GM12878 (cell line): ENCODE results near the gene PTPRB. TPM values are rescaled to one million over a fixed set of nuclear protein-coding genes. Genes with fewer than 3 reads are reported as not detected.

Experiments
- ATAC-seq: fragments of 200-7000 bp; cut with Tn5 transposase; 3 replicates; pipeline ENCODE4 v1.9.1; 2020; ENCODE audit warnings: mild to moderate bottlenecking, moderate library complexity
- BruUV-seq: library from RNA; stranded (reverse); fragments of 400-500 nt; replicated peaks from 2 replicates; lab custom pipeline; 2021; lab: Mats Ljungman, UMichigan
- CTCF ChIA-PET: fragments of 300-600 bp; sonication (Branson Sonifier 250); formaldehyde crosslinking; extraction: SDS; loops from one replicate; lab custom pipeline; 2021; ENCODE audit warnings: inconsistent platforms; lab: Yijun Ruan, JAX
- POLR2A ChIA-PET: fragments of 350-600 bp; formaldehyde crosslinking; extraction: SDS; loops from one replicate; lab custom pipeline; 2021; ENCODE audit warnings: inconsistent platforms; lab: Charles Lee
- RAD21 ChIA-PET: fragments of 300-600 bp; sonication (Branson Sonifier 250); formaldehyde crosslinking; loops from one replicate; lab custom pipeline; 2023; ENCODE audit warnings: antibody characterized with exemption; ENCODE audit not compliant: unreplicated experiment; lab: Charles Lee
- SMC1A ChIA-PET: fragments of 300-600 bp; sonication (Branson Sonifier 250); formaldehyde crosslinking; loops from one replicate; lab custom pipeline; 2023; ENCODE audit not compliant: unreplicated experiment, uncharacterized antibody; lab: Charles Lee
- DNase-seq: peaks from one replicate; pipeline ENCODE4 v3.0.0-alpha.2; 2011; ENCODE audit warnings: low read depth, low spot score
- FAIRE-seq: peaks from 3 replicates; lab custom pipeline; 2011; peaks lifted over from hg19 to GRCh38; lab: Jason Lieb, UNC
- H2AFZ ChIP-seq: 2 replicates; pipeline ENCODE4 v1.6.0; 2011; ENCODE audit warnings: low read depth, low read length, control low read depth; ENCODE audit not compliant: control insufficient read depth
- H3K27ac ChIP-seq: 2 replicates; pipeline ENCODE4 v1.5.1; 2011; ENCODE audit warnings: control low read depth; ENCODE audit not compliant: control insufficient read depth, insufficient read depth
- H3K27me3 ChIP-seq, 2 experiments: replicated peaks in 1 of 2; 2 replicates each; pipeline versions ENCODE4 v1.6.0 to v1.6.1; 2011; ENCODE audit warnings: low read length in 1 of 2; ENCODE audit not compliant: control insufficient read depth in 2 of 2, insufficient read depth in 2 of 2
- H3K36me3 ChIP-seq, 2 experiments: 2 replicates each; pipeline ENCODE4 v1.5.1; 2011; ENCODE audit warnings: low read length in 1 of 2; ENCODE audit not compliant: control insufficient read depth in 2 of 2, insufficient read depth in 2 of 2
- H3K4me1 ChIP-seq: 2 replicates; pipeline ENCODE4 v1.6.1; 2011; ENCODE audit warnings: mild to moderate bottlenecking, low read length, moderate library complexity, mixed read lengths; ENCODE audit not compliant: control insufficient read depth, insufficient read depth
- H3K4me2 ChIP-seq: 2 replicates; pipeline ENCODE4 v1.6.0; 2011; ENCODE audit warnings: control low read depth; ENCODE audit not compliant: control insufficient read depth, insufficient read depth
- H3K4me3 ChIP-seq: fragments of 200-600 bp; sonication (generic); 2 replicates; pipeline ENCODE4 v1.5.1; 2016
- H3K79me2 ChIP-seq: 2 replicates; pipeline ENCODE4 v1.6.0; 2011; ENCODE audit warnings: low read length; ENCODE audit not compliant: control insufficient read depth, insufficient read depth
- H3K9ac ChIP-seq: 2 replicates; pipeline ENCODE4 v1.8.0; 2011; ENCODE audit warnings: low read length, control low read depth, mixed read lengths; ENCODE audit not compliant: control insufficient read depth, insufficient read depth
- H3K9me3 ChIP-seq: replicated peaks from 3 replicates; pipeline ENCODE4 v1.5.1; 2011; ENCODE audit warnings: mild to moderate bottlenecking, low read length; ENCODE audit not compliant: control insufficient read depth, insufficient read depth
- H4K20me1 ChIP-seq: 2 replicates; pipeline ENCODE4 v1.6.0; 2011; ENCODE audit not compliant: control insufficient read depth, insufficient read depth
- ASH2L ChIP-seq: fragments of 300-600, 200-600 bp; sonication (generic); IDR thresholded peaks from 2 replicates; pipeline ENCODE4 v1.6.1; 2017; ENCODE audit warnings: low read depth, mild to moderate bottlenecking, borderline replicate concordance
- CBFB ChIP-seq: IDR thresholded peaks from 2 replicates; pipeline ENCODE4 v1.6.1; 2016; ENCODE audit warnings: antibody characterized with exemption, low read depth
- CREM ChIP-seq: IDR thresholded peaks from 2 replicates; pipeline ENCODE4 v1.6.1; 2014; ENCODE audit warnings: antibody characterized with exemption, low read depth
- JUND ChIP-seq: IDR thresholded peaks from 2 replicates; pipeline ENCODE4 v1.6.1; 2012; ENCODE audit warnings: low read depth, mild to moderate bottlenecking, low read length, improper control_type of control experiment, moderate library complexity
- ZBTB40 ChIP-seq: fragments of 450-650 bp; IDR thresholded peaks from 2 replicates; pipeline ENCODE4 v1.6.1; 2016; ENCODE audit warnings: mild to moderate bottlenecking, moderate library complexity, borderline replicate concordance
- ZNF207 ChIP-seq: fragments of 450-650 bp; IDR thresholded peaks from 2 replicates; pipeline ENCODE4 v1.6.1; 2014; ENCODE audit warnings: antibody characterized with exemption, mild to moderate bottlenecking, borderline replicate concordance
- WGBS: methylation state at CpG from one replicate; pipeline ENCODE4 v1.1.6; 2016; ENCODE audit warnings: low lambda C conversion rate; ENCODE audit not compliant: insufficient replicate concordance, insufficient coverage; ENCODE audit errors: missing lambda C conversion rate; 5-methylcytosine and 5-hydroxymethylcytosine counted together
- in situ Hi-C: fragments of 300-500 bp; cut with MboI; formaldehyde crosslinking; loops from 9 replicates; pipeline ENCODE4 v1.14.3; 2018; ENCODE audit warnings: mixed read lengths
- intact Hi-C: fragments of 100-400 bp; cut with micrococcal nuclease; formaldehyde crosslinking; loops from one replicate; pipeline ENCODE4 v1.14.2; 2022; ENCODE audit not compliant: unreplicated experiment
- polyA plus RNA-seq, 11 experiments: library from polyadenylated mRNA; depleted of rRNA in 4 of 11; unstranded in 6 of 11; stranded (reverse) in 5 of 11; fragments of >200 nt; fragmentation: Nextera tagmentation in 4 of 11; fragmentation: Illumina TruSeq in 1 of 11; extraction: Ambion mirVana in 4 of 11; extraction: Trizol in 1 of 11; gene quantifications; 1 replicate in 1 of 11; 2 replicates in 10 of 11; pipeline versions ENCODE4 v1.2.1 to v1.2.3, GENCODE V29; 2011 to 2016; ENCODE audit warnings: inconsistent platforms in 2 of 11, missing spikeins in 2 of 11, low read depth in 1 of 11
- total RNA-seq, 4 experiments: library from RNA; depleted of rRNA in 3 of 4; stranded (reverse); fragments of >200 nt in 3 of 4; fragmentation: Illumina TruSeq in 1 of 4; extraction: Trizol in 1 of 4; gene quantifications; 2 replicates each; pipeline versions ENCODE4 v1.2.1 to v1.2.3, GENCODE V29; 2013 to 2021
- TF ChIP-seq, protein P1 (sequence below): IDR thresholded peaks from 2 replicates; pipeline ENCODE4 v1.6.1; 2011; ENCODE audit warnings: borderline replicate concordance, low read depth, mild to moderate bottlenecking, moderate library complexity, low read length; ENCODE audit not compliant: insufficient read depth, poor library complexity, severe bottlenecking

Gene PTPRB
- total and polyA plus RNA-seq, 10 of the 15 experiments (the other 5 are each of a cell fraction or from before 2014, with no cell fraction given) = 0.03 to 0.35 (median 0.05) TPM

GRCh38 chr12:70536650-70537049 lies 100.6 kb downstream of the PTPRB start:
- Histone ChIP-seq H3K27me3 (no peaks in the 10 kb centered on the region), H3K9me3 (no peaks in the 10 kb centered on the region), H3K4me3 (no peak overlapping the region), H4K20me1 (no peaks in the 10 kb centered on the region), H3K79me2 (no peaks in the 10 kb centered on the region), H2AFZ (no peak overlapping the region), H3K27ac (no peak overlapping the region), H3K4me1 (no peaks in the 10 kb centered on the region), H3K9ac (no peak overlapping the region), H3K4me2 (no peak overlapping the region), H3K36me3 (no peaks in the 10 kb centered on the region)
- BruUV-seq = no TSS peak
- 71% methylated on average over 10 of the region's 10 CpGs for WGBS
- TF ChIP-seq ASH2L = no peak
- no peak for TF ChIP-seq JUND
- no peak for TF ChIP-seq ZNF207
- TF ChIP-seq ZBTB40 = no peak
- TF ChIP-seq CBFB = no peak
- TF ChIP-seq CREM = no peak
- TF ChIP-seq, protein P1, sequence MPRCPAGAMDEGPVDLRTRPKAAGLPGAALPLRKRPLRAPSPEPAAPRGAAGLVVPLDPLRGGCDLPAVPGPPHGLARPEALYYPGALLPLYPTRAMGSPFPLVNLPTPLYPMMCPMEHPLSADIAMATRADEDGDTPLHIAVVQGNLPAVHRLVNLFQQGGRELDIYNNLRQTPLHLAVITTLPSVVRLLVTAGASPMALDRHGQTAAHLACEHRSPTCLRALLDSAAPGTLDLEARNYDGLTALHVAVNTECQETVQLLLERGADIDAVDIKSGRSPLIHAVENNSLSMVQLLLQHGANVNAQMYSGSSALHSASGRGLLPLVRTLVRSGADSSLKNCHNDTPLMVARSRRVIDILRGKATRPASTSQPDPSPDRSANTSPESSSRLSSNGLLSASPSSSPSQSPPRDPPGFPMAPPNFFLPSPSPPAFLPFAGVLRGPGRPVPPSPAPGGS = no peak
- no peak for ATAC-seq
- DNase-seq = no peak
- in situ Hi-C loops = no loop called here
- intact Hi-C loops = no loop called here
- CTCF ChIA-PET = no interaction called here
- SMC1A ChIA-PET = no interaction called here
- POLR2A ChIA-PET = no interaction called here
- RAD21 ChIA-PET = no interaction called here
- FAIRE-seq = no peak
